ENCODE measurements around the gene APOC1.
"Not testable (repeated sequence)": the region's sequence is repeated elsewhere in the genome, so short reads cannot be mapped to it uniquely, and the experiment has no call there.

The APOC1 gene

GRCh38 chr19:44914433-44915206, at the start of gene APOC1:
Gene APOC1, plus strand, starts transcription at chr19:44914608. Its CDS starts 284 bp downstream, at chr19:44914892.
- peaks cover 17% of the 10 kb centered on the region for H3K4me1 Mint-ChIP-seq (ENCODE audit: low read depth)
- peak; percentile 81 for DNase-seq (ENCODE audit: low spot score)
- H3K27me3 Mint-ChIP-seq (ENCODE audit: low read depth): peaks cover 17% of the 10 kb centered on the region
- not testable (repeated sequence) for H3K9me3 Mint-ChIP-seq; H3K36me3 Mint-ChIP-seq (ENCODE audit: low read depth)
- H3K27ac Mint-ChIP-seq: peak within 1 kb of the TSS; percentile 90
- H3K4me3 Mint-ChIP-seq: peak within 1 kb of the TSS; percentile 97

- H3K36me3 Mint-ChIP-seq (ENCODE audit: low read depth): no peaks in the 10 kb centered on the region
- H3K9me3 Mint-ChIP-seq: no peaks in the 10 kb centered on the region
- no peak overlapping the region for H3K4me3 Mint-ChIP-seq
- DNase-seq (ENCODE audit: low spot score): no peak
- no peak overlapping the region for H3K27ac Mint-ChIP-seq
- peaks cover 3% of the 10 kb centered on the region for H3K4me1 Mint-ChIP-seq (ENCODE audit: low read depth)
- no peaks in the 10 kb centered on the region for H3K27me3 Mint-ChIP-seq (ENCODE audit: low read depth)
These were observed 49.1 kb upstream of the APOC1 start for GRCh38 chr19:44865196-44865767.

GRCh38 chr19:44866664-44867063, 47.7 kb upstream of the APOC1 start:
- Mint-ChIP-seq H3K4me1 (ENCODE audit: low read depth) (peaks cover 3% of the 10 kb centered on the region), H3K9me3 (no peaks in the 10 kb centered on the region), H3K36me3 (ENCODE audit: low read depth) (no peaks in the 10 kb centered on the region), H3K4me3 (no peak overlapping the region), H3K27ac (no peak overlapping the region), H3K27me3 (ENCODE audit: low read depth) (no peaks in the 10 kb centered on the region)
- DNase-seq (ENCODE audit: low spot score): no peak

- Mint-ChIP-seq H3K27me3 (ENCODE audit: low read depth) (no peaks in the 10 kb centered on the region), H3K36me3 (ENCODE audit: low read depth) (no peaks in the 10 kb centered on the region), H3K4me1 (ENCODE audit: low read depth) (peaks cover 3% of the 10 kb centered on the region), H3K4me3 (no peak overlapping the region), H3K9me3 (no peaks in the 10 kb centered on the region), H3K27ac (no peak overlapping the region)
- DNase-seq (ENCODE audit: low spot score): no peak
These were observed 46.8 kb upstream of the APOC1 start for GRCh38 chr19:44867578-44867977.

GRCh38 chr19:44869733-44870470, 44.5 kb upstream of the APOC1 start:
- no peak for DNase-seq (ENCODE audit: low spot score)
- Mint-ChIP-seq H3K36me3 (ENCODE audit: low read depth) (no peaks in the 10 kb centered on the region), H3K27ac (no peak overlapping the region), H3K9me3 (no peaks in the 10 kb centered on the region), H3K4me3 (no peak overlapping the region), H3K27me3 (ENCODE audit: low read depth) (no peaks in the 10 kb centered on the region), H3K4me1 (ENCODE audit: low read depth) (peaks cover 3% of the 10 kb centered on the region)

GRCh38 chr19:44871809-44872208, 42.6 kb upstream of the APOC1 start:
- DNase-seq (ENCODE audit: low spot score): no peak
- Mint-ChIP-seq H3K27ac (no peak overlapping the region), H3K4me1 (ENCODE audit: low read depth) (no peaks in the 10 kb centered on the region), H3K27me3 (ENCODE audit: low read depth) (no peaks in the 10 kb centered on the region), H3K4me3 (no peak overlapping the region), H3K9me3 (no peaks in the 10 kb centered on the region), H3K36me3 (ENCODE audit: low read depth) (no peaks in the 10 kb centered on the region)

GRCh38 chr19:44872661-44873060, 41.7 kb upstream of the APOC1 start:
- Mint-ChIP-seq H3K4me1 (ENCODE audit: low read depth) (peaks cover 1% of the 10 kb centered on the region), H3K9me3 (no peaks in the 10 kb centered on the region), H3K27ac (no peak overlapping the region), H3K4me3 (no peak overlapping the region), H3K36me3 (ENCODE audit: low read depth) (no peaks in the 10 kb centered on the region), H3K27me3 (ENCODE audit: low read depth) (no peaks in the 10 kb centered on the region)
- DNase-seq (ENCODE audit: low spot score): no peak

- no peaks in the 10 kb centered on the region for H3K27me3 Mint-ChIP-seq (ENCODE audit: low read depth)
- no peak for DNase-seq (ENCODE audit: low spot score)
- no peaks in the 10 kb centered on the region for H3K36me3 Mint-ChIP-seq (ENCODE audit: low read depth)
- H3K27ac Mint-ChIP-seq: no peak overlapping the region
- no peak overlapping the region for H3K4me3 Mint-ChIP-seq
- no peaks in the 10 kb centered on the region for H3K9me3 Mint-ChIP-seq
- peaks cover 1% of the 10 kb centered on the region for H3K4me1 Mint-ChIP-seq (ENCODE audit: low read depth)
These were observed 40.1 kb upstream of the APOC1 start for GRCh38 chr19:44874317-44874716.

GRCh38 chr19:44875666-44876451, 38.5 kb upstream of the APOC1 start:
- Mint-ChIP-seq H3K27me3 (ENCODE audit: low read depth) (no peaks in the 10 kb centered on the region), H3K4me3 (no peak overlapping the region), H3K27ac (no peak overlapping the region), H3K9me3 (no peaks in the 10 kb centered on the region), H3K36me3 (ENCODE audit: low read depth) (no peaks in the 10 kb centered on the region), H3K4me1 (ENCODE audit: low read depth) (peaks cover 1% of the 10 kb centered on the region)
- no peak for DNase-seq (ENCODE audit: low spot score)

GRCh38 chr19:44876930-44877535, 37.4 kb upstream of the APOC1 start:
- H3K27me3 Mint-ChIP-seq (ENCODE audit: low read depth): no peaks in the 10 kb centered on the region
- no peaks in the 10 kb centered on the region for H3K9me3 Mint-ChIP-seq
- H3K4me1 Mint-ChIP-seq (ENCODE audit: low read depth): peaks cover 1% of the 10 kb centered on the region
- H3K4me3 Mint-ChIP-seq: no peak overlapping the region
- no peak overlapping the region for H3K27ac Mint-ChIP-seq
- no peak for DNase-seq (ENCODE audit: low spot score)
- no peaks in the 10 kb centered on the region for H3K36me3 Mint-ChIP-seq (ENCODE audit: low read depth)

GRCh38 chr19:44878120-44878865, 36.1 kb upstream of the APOC1 start:
- no peak for DNase-seq (ENCODE audit: low spot score)
- Mint-ChIP-seq H3K36me3 (ENCODE audit: low read depth) (no peaks in the 10 kb centered on the region), H3K4me1 (ENCODE audit: low read depth) (peaks cover 1% of the 10 kb centered on the region), H3K27me3 (ENCODE audit: low read depth) (no peaks in the 10 kb centered on the region), H3K27ac (no peak overlapping the region), H3K4me3 (no peak overlapping the region), H3K9me3 (no peaks in the 10 kb centered on the region)

GRCh38 chr19:44879309-44880065, 34.9 kb upstream of the APOC1 start:
- no peaks in the 10 kb centered on the region for H3K27me3 Mint-ChIP-seq (ENCODE audit: low read depth)

More at GRCh38 chr19:44879309-44880065, 34.9 kb upstream of the APOC1 start:
- Mint-ChIP-seq H3K36me3 (ENCODE audit: low read depth) (no peaks in the 10 kb centered on the region), H3K4me3 (no peak overlapping the region), H3K27ac (no peak overlapping the region), H3K9me3 (no peaks in the 10 kb centered on the region), H3K4me1 (ENCODE audit: low read depth) (peaks cover 1% of the 10 kb centered on the region)
- DNase-seq (ENCODE audit: low spot score): no peak

Measured in T-helper 2 cell treated with Interferon-gamma antibody and Interleukin-4, amounts not matched to agents 5 μg/mL and 100 μg/mL, for 36 hours (primary cell).